Epithelial cell of proximal tubule (primary cell): ENCODE measurements around the gene EXO1. TPM values are rescaled to one million over a fixed set of nuclear protein-coding genes. Genes with fewer than 3 reads are reported as not detected.
"Not testable (repeated sequence)": the region's sequence is repeated elsewhere in the genome, so short reads cannot be mapped to it uniquely, and the experiment has no call there.

Experiments used
- DNase-seq: peaks from one replicate; pipeline ENCODE4 v3.0.0-alpha.2; 2011; ENCODE audit warnings: low read depth
- H3K4me3 ChIP-seq: 2 replicates; pipeline ENCODE4 v1.5.1; 2011; ENCODE audit warnings: low read depth, mild to moderate bottlenecking, low read length
- CTCF ChIP-seq: conservative IDR thresholded peaks from 2 replicates; pipeline ENCODE4 v1.5.1; 2012; ENCODE audit warnings: low read depth, mild to moderate bottlenecking, low read length
- total RNA-seq: library from RNA; depleted of rRNA; stranded (reverse); fragments of >200 nt; gene quantifications from 2 replicates; pipeline ENCODE4 v1.2.3, GENCODE V29; 2015

EXO1 gene
- total RNA-seq, 1 donor from 2014 or later = 13.4 TPM

GRCh38 chr1:241823925-241824324, 24.1 kb upstream of the EXO1 start:
- TF ChIP-seq CTCF = no peak
- H3K4me3 ChIP-seq = no peak overlapping the region
- no peak for DNase-seq

GRCh38 chr1:241825581-241825980, 22.4 kb upstream of the EXO1 start:
- TF ChIP-seq CTCF = no peak
- H3K4me3 ChIP-seq = no peak overlapping the region
- no peak for DNase-seq

- not testable (repeated sequence) for H3K4me3 ChIP-seq, DNase-seq
These were observed 21.4 kb upstream of the EXO1 start for GRCh38 chr1:241826613-241827012.

GRCh38 chr1:241827264-241827663, 20.7 kb upstream of the EXO1 start:
- no peak for DNase-seq
- no peak for TF ChIP-seq CTCF
- H3K4me3 ChIP-seq = no peak overlapping the region

GRCh38 chr1:241828463-241829021, 19.5 kb upstream of the EXO1 start:
- no peak for DNase-seq
- H3K4me3 ChIP-seq = no peak overlapping the region
- no peak for TF ChIP-seq CTCF

- no peak for DNase-seq
- TF ChIP-seq CTCF = no peak
These were observed 18.5 kb upstream of the EXO1 start for GRCh38 chr1:241829468-241829867.

GRCh38 chr1:241834733-241835377, 13.1 kb upstream of the EXO1 start:
- TF ChIP-seq CTCF = peak; percentile 86
- DNase-seq = no peak
- H3K4me3 ChIP-seq = no peak overlapping the region

More at GRCh38 chr1:241829468-241829867, 18.5 kb upstream of the EXO1 start:
- no peak overlapping the region for H3K4me3 ChIP-seq
